ENCODE measurements around the gene ZNF573.

Gene ZNF573

GRCh38 chr19:37695144-37695899, 84.1 kb downstream of the ZNF573 start:
- DNase-seq (ENCODE audit: extremely low read depth in 1 of 2, low read depth in 1 of 2): no peak

- no peak for DNase-seq (ENCODE audit: extremely low read depth in 1 of 2, low read depth in 1 of 2)
These were observed 86.3 kb downstream of the ZNF573 start for GRCh38 chr19:37692956-37693620.

DNA sequence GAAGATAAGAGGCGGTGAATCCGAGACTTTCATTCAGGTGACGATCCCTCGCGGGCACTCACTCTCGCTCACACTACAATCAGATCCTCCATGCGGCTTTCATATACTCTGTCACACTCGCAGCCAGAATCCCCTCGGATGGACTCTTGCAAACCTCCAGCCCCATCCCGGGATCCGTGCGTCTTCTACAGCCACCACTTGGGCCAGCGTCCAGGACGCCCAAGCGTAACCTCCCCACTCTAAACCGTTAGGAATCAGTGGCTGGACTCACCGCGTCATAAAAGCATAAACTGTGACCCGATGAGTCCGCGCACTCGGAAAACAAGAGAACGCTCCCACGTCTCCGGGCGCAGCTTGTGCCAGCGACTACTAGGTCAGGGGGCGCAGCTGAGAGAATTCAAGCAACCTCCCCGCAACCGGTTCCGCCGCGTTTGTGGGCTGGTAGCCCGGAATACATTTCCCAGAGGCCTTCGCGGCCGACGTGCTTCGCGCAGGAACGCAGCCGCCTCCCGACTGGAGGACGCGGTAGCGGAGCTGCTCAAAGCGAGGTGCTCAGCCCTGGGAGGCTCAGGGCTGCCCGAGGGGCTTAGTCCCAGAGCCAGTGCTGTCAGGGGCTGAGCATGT, 87.4 kb downstream of the ZNF573 start:
- peak; percentile 60 to 65 for DNase-seq (ENCODE audit: extremely low read depth in 1 of 2, low read depth in 1 of 2)
